GM12891 (cell line): ENCODE measurements around the gene C15orf62.

Source experiments
- PAX5 ChIP-seq: IDR thresholded peaks from 2 replicates; pipeline ENCODE4 v1.6.1; 2011; ENCODE audit warnings: low read length, moderate library complexity, mild to moderate bottlenecking; ENCODE audit not compliant: insufficient read depth, severe bottlenecking
- POLR2A ChIP-seq: IDR thresholded peaks from 2 replicates; pipeline ENCODE4 v1.6.1; 2011; ENCODE audit warnings: low read depth, low read length, control low read depth
- POLR2AphosphoS5 ChIP-seq: IDR thresholded peaks from 2 replicates; pipeline ENCODE4 v1.6.1; 2011; ENCODE audit warnings: low read depth, low read length, control low read depth
- POU2F2 ChIP-seq: IDR thresholded peaks from 2 replicates; pipeline ENCODE4 v1.6.1; 2011; ENCODE audit warnings: low read depth, mild to moderate bottlenecking, control low read depth, low read length, moderate library complexity
- SPI1 ChIP-seq: IDR thresholded peaks from 2 replicates; pipeline ENCODE4 v1.6.1; 2011; ENCODE audit warnings: low read depth, low read length, control low read depth
- TAF1 ChIP-seq: IDR thresholded peaks from 2 replicates; pipeline ENCODE4 v1.6.1; 2011; ENCODE audit warnings: low read depth, low read length, control low read depth

- TF ChIP-seq POLR2A (no peak), PAX5 (no peak), POLR2AphosphoS5 (no peak), TAF1 (no peak), SPI1 (no peak), POU2F2 (no peak)
Observed at GRCh38 chr15:40819048-40819447, 49.3 kb downstream of the C15orf62 start.
